HG02885 (cell line): ENCODE measurements around the gene FMN2.
"Not testable (repeated sequence)": the region's sequence is repeated elsewhere in the genome, so short reads cannot be mapped to it uniquely, and the experiment has no call there.

Experiments
- ATAC-seq: cut with Tn5 transposase; IDR thresholded peaks from one replicate; pipeline ENCODE4 v1.9.1; 2021; ENCODE audit warnings: mild to moderate bottlenecking; ENCODE audit not compliant: unreplicated experiment, poor library complexity

Gene FMN2

GRCh38 chr1:240241278-240241677, 149.6 kb downstream of the FMN2 start:
- ATAC-seq, result no peak

GRCh38 chr1:240242601-240243144, 151.0 kb downstream of the FMN2 start:
- ATAC-seq, result no peak

- no peak for ATAC-seq
Observed at GRCh38 chr1:240244968-240245628, 153.4 kb downstream of the FMN2 start.

GRCh38 chr1:240245629-240246020, 153.9 kb downstream of the FMN2 start:
- ATAC-seq, result no peak

- ATAC-seq, result no peak
Observed at GRCh38 chr1:240247899-240248298, 156.2 kb downstream of the FMN2 start.

GRCh38 chr1:240254006-240254405, 162.3 kb downstream of the FMN2 start:
- ATAC-seq, result no peak

GRCh38 chr1:240254778-240255291, 163.2 kb downstream of the FMN2 start:
- ATAC-seq, result no peak

GRCh38 chr1:240255922-240256321, 164.2 kb downstream of the FMN2 start:
- no peak for ATAC-seq

- ATAC-seq, result no peak
Observed at GRCh38 chr1:240256836-240257503, 165.3 kb downstream of the FMN2 start.

- no peak for ATAC-seq
Observed at GRCh38 chr1:240258910-240259309, 167.2 kb downstream of the FMN2 start.

GRCh38 chr1:240264494-240264893, 172.8 kb downstream of the FMN2 start:
- ATAC-seq, result not testable (repeated sequence)

GRCh38 chr1:240271081-240271480, 179.4 kb downstream of the FMN2 start:
- no peak for ATAC-seq

GRCh38 chr1:240274569-240274968, 182.9 kb downstream of the FMN2 start:
- no peak for ATAC-seq

- ATAC-seq, result not testable (repeated sequence)
Observed at GRCh38 chr1:240275219-240275618, 183.5 kb downstream of the FMN2 start.

GRCh38 chr1:240278082-240278481, 186.4 kb downstream of the FMN2 start:
- ATAC-seq, result no peak

- ATAC-seq, result no peak
Observed at GRCh38 chr1:240280560-240281322, 189.1 kb downstream of the FMN2 start.

- ATAC-seq, result no peak
Observed at GRCh38 chr1:240282061-240282830, 190.6 kb downstream of the FMN2 start.

GRCh38 chr1:240284656-240285414, 193.2 kb downstream of the FMN2 start:
- no peak for ATAC-seq

- no peak for ATAC-seq
Observed at GRCh38 chr1:240285540-240285939, 193.9 kb downstream of the FMN2 start.
